SW 1271 (cell line): Measurements from ENCODE around the gene SPATA16.
"Not testable (repeated sequence)": the region's sequence is repeated elsewhere in the genome, so short reads cannot be mapped to it uniquely, and the experiment has no call there.

Experiments used
- DNase-seq, 2 experiments: peaks; one replicate each; lab custom pipeline; 2025; lab: John Stamatoyannopoulos, UW

The SPATA16 gene

GRCh38 chr3:172939651-172940293, 201.3 kb downstream of the SPATA16 start:
- no peak for DNase-seq

DNA sequence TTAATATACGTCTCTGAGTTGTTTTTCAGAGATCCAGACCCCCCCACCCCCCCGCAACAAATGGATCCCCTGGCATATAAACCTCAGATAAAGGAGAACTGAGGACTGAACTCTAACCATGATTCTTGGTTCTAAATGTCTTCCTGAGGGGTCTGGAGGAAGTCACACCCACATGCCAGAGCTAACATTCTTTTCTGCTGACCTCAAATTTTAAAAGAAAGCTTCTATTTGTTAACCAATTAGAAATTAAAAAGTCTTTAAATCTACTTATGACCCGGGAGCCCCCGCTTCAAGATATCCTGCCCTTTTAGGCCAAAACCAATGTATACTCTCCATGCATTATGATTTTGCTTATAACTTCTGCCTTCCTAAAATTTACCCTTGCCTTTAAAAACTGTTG, 202.2 kb downstream of the SPATA16 start:
- DNase-seq: no peak

DNA sequence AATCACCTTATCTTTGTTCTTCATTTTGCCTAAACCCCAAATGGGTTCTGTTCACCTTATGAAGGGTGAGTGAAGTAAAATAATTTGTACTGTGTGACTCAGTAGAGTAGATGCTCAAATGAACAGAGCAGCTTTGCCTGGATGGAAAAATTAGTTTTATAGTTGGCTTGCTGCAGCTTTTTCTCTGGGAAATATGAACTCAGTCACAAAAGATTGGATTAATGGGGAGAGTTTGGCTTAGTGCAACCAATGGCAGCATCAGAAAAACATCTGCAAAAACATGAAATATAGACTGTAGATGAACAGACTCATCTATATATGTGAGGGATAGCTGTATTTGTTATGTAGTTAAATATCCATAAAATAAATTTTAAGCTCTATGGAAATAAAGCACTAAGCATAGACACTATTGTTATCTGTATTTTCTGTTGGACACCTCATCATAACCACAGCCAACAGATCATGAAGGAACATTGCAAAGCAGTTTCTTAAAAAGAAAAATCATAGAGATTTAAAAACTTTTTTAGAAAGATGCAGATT, 209.2 kb downstream of the SPATA16 start:
- DNase-seq: no peak

DNA sequence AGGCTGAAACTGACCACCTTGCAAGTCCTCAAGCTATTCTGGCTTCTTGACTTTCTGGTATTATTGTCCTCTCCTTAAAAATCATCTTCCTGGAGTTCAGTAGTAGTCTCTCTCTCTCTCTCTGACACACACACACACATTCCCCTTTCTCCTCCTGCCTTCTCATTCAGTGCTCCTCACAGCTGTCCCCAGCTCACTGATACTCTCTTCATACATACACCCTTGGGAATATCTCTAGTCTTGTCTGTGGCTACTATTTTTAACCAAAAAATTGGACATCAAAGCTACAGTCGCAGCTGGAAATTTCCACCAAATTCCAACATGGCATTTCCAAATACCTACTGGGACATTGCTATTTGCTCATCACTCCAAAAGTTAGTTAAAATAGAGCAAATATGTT, 211.6 kb downstream of the SPATA16 start:
- DNase-seq: no peak

- DNase-seq: no peak
These were observed 216.5 kb downstream of the SPATA16 start for GRCh38 chr3:172924546-172924945.

- no peak for DNase-seq
These were observed 221.7 kb downstream of the SPATA16 start for GRCh38 chr3:172919297-172919683.

GRCh38 chr3:172918568-172919296, 222.3 kb downstream of the SPATA16 start:
- no peak for DNase-seq

DNA sequence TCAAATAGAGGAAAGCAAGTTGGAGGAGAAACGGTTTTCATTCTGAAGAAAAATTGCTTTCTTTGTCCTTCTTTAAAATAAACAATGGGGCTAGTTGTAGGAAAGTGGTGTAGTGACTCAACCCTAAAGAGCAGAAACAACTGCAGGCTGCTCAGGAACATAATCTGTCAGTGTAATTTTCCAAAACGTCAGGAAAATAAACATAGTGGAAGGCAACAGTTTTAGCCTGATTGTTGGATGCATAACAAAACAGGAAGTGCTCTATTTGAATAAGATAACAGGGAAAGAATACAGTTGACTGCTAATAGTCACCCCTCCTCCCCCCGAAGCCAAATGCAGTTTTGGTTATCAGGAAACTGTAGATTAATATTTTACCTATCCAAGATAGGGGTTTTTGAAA, 222.9 kb downstream of the SPATA16 start:
- DNase-seq: no peak

GRCh38 chr3:172915911-172916514, 225.0 kb downstream of the SPATA16 start:
- DNase-seq: no peak

DNA sequence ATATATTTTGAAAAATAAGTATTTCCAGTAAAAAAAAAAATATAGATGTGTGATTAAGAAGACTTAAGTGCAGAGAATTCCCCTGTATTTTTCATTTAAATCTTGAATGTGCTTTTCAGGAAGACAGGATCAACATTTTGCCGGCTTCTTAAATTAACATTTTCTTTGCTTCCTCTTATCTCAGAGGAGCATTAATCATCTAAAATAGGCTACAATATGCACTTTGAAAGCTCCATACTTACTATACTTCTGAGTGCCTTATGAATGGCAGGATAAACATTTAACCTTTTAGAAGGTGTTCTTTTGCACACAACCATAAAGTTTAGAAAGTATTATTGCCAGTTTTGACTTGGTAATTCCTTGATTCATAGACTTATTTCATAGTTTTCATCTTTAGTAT, 226.2 kb downstream of the SPATA16 start:
- DNase-seq: no peak

- DNase-seq: no peak
These were observed 227.0 kb downstream of the SPATA16 start for GRCh38 chr3:172913911-172914655.

- DNase-seq: no peak
These were observed 229.9 kb downstream of the SPATA16 start for GRCh38 chr3:172911142-172911541.

DNA sequence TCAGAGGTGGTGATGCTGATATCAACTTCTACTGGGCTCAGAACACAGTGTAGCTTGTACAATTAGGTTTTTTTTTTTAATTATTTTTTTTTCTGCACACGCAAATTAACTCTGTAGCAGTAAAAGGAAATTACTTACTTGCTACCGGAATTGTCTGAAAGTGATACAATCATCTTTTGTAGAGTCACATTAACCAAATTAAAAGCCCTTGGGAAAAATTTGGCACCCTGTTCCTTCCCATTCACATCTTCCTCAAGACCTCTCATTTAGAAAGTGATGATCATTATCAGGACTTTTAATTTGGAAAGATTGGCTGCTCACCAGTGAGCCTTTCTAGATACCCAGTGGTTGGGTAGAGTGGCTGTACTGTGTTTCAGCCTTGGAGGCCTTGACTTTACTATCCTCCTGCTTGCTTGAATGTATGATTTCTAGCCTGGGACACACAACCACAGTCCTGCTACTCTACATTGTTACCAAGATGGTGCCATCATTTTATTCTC, 232.2 kb downstream of the SPATA16 start:
- DNase-seq: no peak

DNA sequence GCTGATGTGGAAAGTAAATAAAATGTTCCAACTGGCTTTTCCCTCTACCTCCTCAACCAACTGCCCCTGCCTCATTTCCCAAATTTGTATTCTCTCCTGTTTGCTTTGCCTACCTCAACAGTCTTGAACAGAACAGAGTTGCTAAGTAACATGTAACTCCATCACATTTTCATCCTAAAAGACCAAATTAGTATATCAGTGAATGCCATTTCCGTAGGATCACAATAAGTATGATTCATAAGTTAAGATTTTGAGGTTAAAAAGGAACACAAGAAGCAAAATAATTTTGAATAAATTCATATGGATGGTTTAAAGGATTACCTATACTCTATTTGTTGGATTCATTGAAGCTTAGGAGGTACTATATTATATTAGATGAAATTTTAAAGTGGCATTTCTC, 235.6 kb downstream of the SPATA16 start:
- no peak for DNase-seq

GRCh38 chr3:172904711-172905373, 236.2 kb downstream of the SPATA16 start:
- DNase-seq: no peak

GRCh38 chr3:172903642-172904320, 237.3 kb downstream of the SPATA16 start:
- no peak for DNase-seq

DNA sequence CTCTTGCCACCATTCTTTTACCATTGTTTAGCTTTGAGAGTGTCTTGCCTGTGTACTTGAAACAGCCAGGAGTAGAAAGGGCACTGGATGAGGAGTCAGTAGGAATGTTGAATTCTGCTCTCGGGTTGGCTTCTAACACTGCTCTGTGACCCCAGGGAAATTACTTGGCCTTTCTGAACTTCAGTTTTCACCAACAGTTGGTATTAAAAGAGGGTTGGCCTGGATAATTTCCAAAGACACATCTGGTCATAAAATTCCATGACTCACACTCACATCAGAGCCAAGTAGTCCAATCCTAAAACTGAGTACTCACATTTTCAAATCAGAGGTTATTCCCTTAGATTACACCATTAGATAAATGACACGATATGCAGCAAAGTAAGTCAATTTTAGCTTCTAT, 248.9 kb downstream of the SPATA16 start:
- DNase-seq: no peak

DNA sequence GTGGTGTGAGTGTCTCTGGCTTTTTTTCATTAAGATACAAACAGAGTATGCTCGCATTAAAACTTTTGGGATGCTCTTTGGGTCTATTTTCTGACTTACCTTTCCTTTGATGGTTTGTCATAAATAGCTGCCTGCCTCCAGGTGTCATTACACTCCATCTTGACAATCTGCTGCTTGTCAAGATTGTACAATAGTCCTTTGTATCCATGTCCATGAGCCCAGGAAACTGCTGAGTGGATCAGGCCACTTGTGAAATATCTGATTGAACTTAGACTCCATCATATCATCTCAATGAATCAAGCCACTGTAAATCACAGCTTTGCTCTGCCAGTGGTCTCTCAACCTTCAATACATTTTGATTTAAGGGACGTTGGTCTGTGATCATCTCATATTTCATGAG, 255.3 kb downstream of the SPATA16 start:
- no peak for DNase-seq

DNA sequence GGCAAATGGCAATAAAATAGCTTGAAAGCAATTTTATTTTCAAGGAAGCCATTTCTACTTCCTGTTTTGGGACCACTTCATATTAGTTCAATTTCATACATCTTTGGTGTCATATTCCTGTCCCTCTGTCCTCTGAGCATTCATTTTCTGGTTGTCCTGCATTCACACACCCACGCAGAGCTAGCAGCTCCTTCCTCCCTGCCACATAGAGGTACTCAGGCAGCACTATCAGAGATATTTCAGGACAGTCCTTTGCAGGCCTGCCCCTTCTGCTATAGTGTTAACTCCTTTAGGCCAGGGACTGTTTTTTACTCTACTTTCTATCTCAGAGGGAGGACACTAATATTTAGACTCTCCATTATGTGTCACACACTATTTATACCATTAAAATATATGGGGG, 258.5 kb downstream of the SPATA16 start:
- no peak for DNase-seq

GRCh38 chr3:172879381-172879780, 261.7 kb downstream of the SPATA16 start:
- not testable (repeated sequence) for DNase-seq

DNA sequence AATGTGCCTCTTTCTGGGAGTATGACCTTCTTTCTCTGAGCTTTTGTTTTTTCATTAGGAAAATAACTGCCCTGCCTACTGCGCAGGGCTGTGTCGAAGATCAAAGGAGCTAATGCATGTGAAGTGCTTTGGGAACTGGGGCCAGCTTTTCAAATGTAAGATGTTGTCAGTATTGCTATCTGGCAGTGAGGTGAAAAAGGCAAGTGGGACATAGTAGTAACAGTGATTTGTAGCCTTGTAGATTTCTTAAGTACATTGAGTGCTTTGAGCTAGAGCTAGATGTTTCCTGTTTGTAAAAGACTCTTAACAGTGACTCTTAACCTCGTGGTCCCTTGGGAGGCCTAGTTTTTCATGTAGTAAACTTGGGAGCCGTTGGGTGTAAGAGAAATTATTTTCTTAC, 264.0 kb downstream of the SPATA16 start:
- DNase-seq: no peak
